D721Med (cell line): ENCODE results near the gene ADAM19.
A peak's percentile ranks its signal among the peaks of the same experiment; 100 is the strongest.

Experiments
- DNase-seq: peaks from one replicate; pipeline ENCODE4 v3.0.0; 2011; ENCODE audit warnings: low spot score; ENCODE audit not compliant: insufficient read length
- FAIRE-seq: peaks from 2 replicates; lab custom pipeline; 2011; peaks lifted over from hg19 to GRCh38; lab: Jason Lieb, UNC
- CTCF ChIP-seq: IDR thresholded peaks from 2 replicates; pipeline ENCODE4 v1.5.1; 2012; ENCODE audit warnings: mild to moderate bottlenecking, control low read depth; ENCODE audit not compliant: insufficient read depth; ENCODE audit errors: missing control alignments

ADAM19 gene

GRCh38 chr5:157582731-157583620 lies 7.4 kb upstream of the ADAM19 start:
- FAIRE-seq, result no peak
- DNase-seq, result no peak
- no peak for TF ChIP-seq CTCF

GRCh38 chr5:157581901-157582300 lies 6.3 kb upstream of the ADAM19 start:
- TF ChIP-seq CTCF, result no peak
- DNase-seq (no peak), FAIRE-seq (no peak)

- FAIRE-seq (no peak), DNase-seq (no peak)
- no peak for TF ChIP-seq CTCF
These were observed 2.7 kb upstream of the ADAM19 start for GRCh38 chr5:157578079-157578780.

- no peak for DNase-seq
- TF ChIP-seq CTCF, result no peak
- FAIRE-seq, result no peak
These were observed 1.1 kb upstream of the ADAM19 start for GRCh38 chr5:157576678-157577077.

- no peak for TF ChIP-seq CTCF
- FAIRE-seq (no peak), DNase-seq (peak; percentile 45)
These were observed 857 bp downstream of the ADAM19 start for GRCh38 chr5:157574456-157575380.

- FAIRE-seq (no peak), DNase-seq (no peak)
- TF ChIP-seq CTCF, result no peak
These were observed 4.2 kb downstream of the ADAM19 start for GRCh38 chr5:157571357-157571827.
